HG02852 (cell line): Measurements from ENCODE around the gene GPN1.
"Not testable (repeated sequence)": the region's sequence is repeated elsewhere in the genome, so short reads cannot be mapped to it uniquely, and the experiment has no call there.

Experiments
- ATAC-seq: cut with Tn5 transposase; IDR thresholded peaks from one replicate; pipeline ENCODE4 v1.9.1; 2021; ENCODE audit warnings: mild to moderate bottlenecking, moderate library complexity; ENCODE audit not compliant: unreplicated experiment

Gene GPN1

GRCh38 chr2:27667446-27667845 lies 38.6 kb downstream of the GPN1 start:
- no peak for ATAC-seq

GRCh38 chr2:27671235-27671634 lies 42.4 kb downstream of the GPN1 start:
- ATAC-seq = no peak

GRCh38 chr2:27672723-27673486 lies 44.1 kb downstream of the GPN1 start:
- ATAC-seq = no peak

- no peak for ATAC-seq
Measured at GRCh38 chr2:27680571-27680970, 51.7 kb downstream of the GPN1 start.

- ATAC-seq = no peak
Measured at GRCh38 chr2:27681841-27682240, 53.0 kb downstream of the GPN1 start.

GRCh38 chr2:27682334-27682771 lies 53.5 kb downstream of the GPN1 start:
- ATAC-seq = not testable (repeated sequence)

GRCh38 chr2:27683390-27684071 lies 54.7 kb downstream of the GPN1 start:
- peak; percentile 74 for ATAC-seq

- ATAC-seq = not testable (repeated sequence)
Measured at GRCh38 chr2:27685006-27685405, 56.2 kb downstream of the GPN1 start.

GRCh38 chr2:27685577-27685976 lies 56.7 kb downstream of the GPN1 start:
- ATAC-seq = no peak

GRCh38 chr2:27687232-27687631 lies 58.4 kb downstream of the GPN1 start:
- ATAC-seq = no peak

GRCh38 chr2:27689424-27689823 lies 60.6 kb downstream of the GPN1 start:
- no peak for ATAC-seq

GRCh38 chr2:27690052-27690451 lies 61.2 kb downstream of the GPN1 start:
- ATAC-seq = no peak

GRCh38 chr2:27697660-27698059 lies 68.8 kb downstream of the GPN1 start:
- no peak for ATAC-seq
